ENCODE data around the gene PPP1R2. TPM values are rescaled to one million over a fixed set of nuclear protein-coding genes. Genes with fewer than 3 reads are reported as not detected.

PPP1R2 gene
- total RNA-seq, 1 experiment from 2014 or later = 46.1 TPM

- H3K9ac ChIP-seq (ENCODE audit: low read length) = no peak overlapping the region
- H3K27ac ChIP-seq (ENCODE audit: low read depth, low read length) = no peak overlapping the region
- intact Hi-C loops (cut with micrococcal nuclease) = no loop called here
- ChIA-PET CTCF (no interaction called here), RAD21 (ENCODE audit: low non-redundant PET in 1 of 2, low total read pairs in 2 of 2, uncharacterized antibody in 2 of 2, unreplicated experiment in 2 of 2) (no interaction called here), POLR2A (no interaction called here)
- ATAC-seq (no peak), DNase-seq (ENCODE audit: low read depth, low spot score) (no peak)
- H3K9me3 ChIP-seq (ENCODE audit: control insufficient read depth in 1 of 2, insufficient read depth in 1 of 2, low read depth in 1 of 2, low read length in 2 of 2) = no peaks in the 10 kb centered on the region; a peak in 1 of 4 replicates
- H3K4me2 ChIP-seq (ENCODE audit: low read length) = no peak overlapping the region
- peaks cover 4 to 16% of the 10 kb centered on the region in 2 experiments; a peak in 3 of 4 replicates for H3K4me1 ChIP-seq (ENCODE audit: control insufficient read depth in 1 of 2, insufficient read depth in 2 of 2, low read length in 2 of 2)
- no peaks in the 10 kb centered on the region for H3K79me2 ChIP-seq (ENCODE audit: insufficient read depth, low read length)
- no TSS peak for BruUV-seq (replicated peaks)
- no peak overlapping the region for H2AFZ ChIP-seq (ENCODE audit: low read depth, low read length, poor library complexity, severe bottlenecking)
- TF ChIP-seq ATF3 (IDR thresholded peaks at IDR 0.05) (no peak), CBX3 (IDR thresholded peaks at IDR 0.05; ENCODE audit: low read depth) (no peak), REST (IDR thresholded peaks at IDR 0.05; ENCODE audit: low read depth) (no peak)
- no peak overlapping the region for H3K4me3 ChIP-seq (replicated peaks in 1 of 2; ENCODE audit: low read depth in 1 of 2, low read length in 2 of 2)
- no peaks in the 10 kb centered on the region for H3K27me3 ChIP-seq (ENCODE audit: insufficient read depth, low read length)
- no peaks in the 10 kb centered on the region for H3K9me2 ChIP-seq (ENCODE audit: insufficient read depth)
- no peaks in the 10 kb centered on the region for H4K20me1 ChIP-seq (ENCODE audit: insufficient read depth)
- H3K36me3 ChIP-seq (ENCODE audit: control insufficient read depth in 1 of 2, insufficient read depth in 2 of 2, low read length in 2 of 2) = no peaks in the 10 kb centered on the region
These were observed 44.7 kb upstream of the PPP1R2 start for GRCh38 chr3:195587824-195588223.

GRCh38 chr3:195587406-195587805 is 44.3 kb upstream of the PPP1R2 start:
- CTCF ChIA-PET = no interaction called here
- no peaks in the 10 kb centered on the region for H3K36me3 ChIP-seq (ENCODE audit: control insufficient read depth in 1 of 2, insufficient read depth in 2 of 2, low read length in 2 of 2)
- TF ChIP-seq TCF7L2 (IDR thresholded peaks at IDR 0.05; ENCODE audit: borderline replicate concordance, extremely low read depth, insufficient read depth, insufficient read length) = no peak
- no peak for TF ChIP-seq POLR2AphosphoS5 (IDR thresholded peaks at IDR 0.05; ENCODE audit: low read depth, low read length)
- DNase-seq (ENCODE audit: low read depth, low spot score) = no peak
- no peak overlapping the region for H3K27ac ChIP-seq (ENCODE audit: low read depth, low read length)
- no TSS peak for BruUV-seq (replicated peaks)
- H3K4me3 ChIP-seq (replicated peaks in 1 of 2; ENCODE audit: low read depth in 1 of 2, low read length in 2 of 2) = no peak overlapping the region
- POLR2A ChIA-PET = no interaction called here
- no peaks in the 10 kb centered on the region for H3K9me2 ChIP-seq (ENCODE audit: insufficient read depth)
- no peak overlapping the region for H3K4me2 ChIP-seq (ENCODE audit: low read length)
- intact Hi-C loops (cut with micrococcal nuclease) = no loop called here
- H3K79me2 ChIP-seq (ENCODE audit: insufficient read depth, low read length) = no peaks in the 10 kb centered on the region
- H2AFZ ChIP-seq (ENCODE audit: low read depth, low read length, poor library complexity, severe bottlenecking) = no peak overlapping the region
- ATAC-seq = no peak
- RAD21 ChIA-PET (ENCODE audit: low non-redundant PET in 1 of 2, low total read pairs in 2 of 2, uncharacterized antibody in 2 of 2, unreplicated experiment in 2 of 2) = no interaction called here
- no peaks in the 10 kb centered on the region for H4K20me1 ChIP-seq (ENCODE audit: insufficient read depth)
- H3K9me3 ChIP-seq (ENCODE audit: control insufficient read depth in 1 of 2, insufficient read depth in 1 of 2, low read depth in 1 of 2, low read length in 2 of 2) = no peaks in the 10 kb centered on the region; a peak in 1 of 4 replicates
- H3K27me3 ChIP-seq (ENCODE audit: insufficient read depth, low read length) = no peaks in the 10 kb centered on the region
- peaks cover 4 to 19% of the 10 kb centered on the region in 2 experiments; a peak in 3 of 4 replicates for H3K4me1 ChIP-seq (ENCODE audit: control insufficient read depth in 1 of 2, insufficient read depth in 2 of 2, low read length in 2 of 2)
- H3K9ac ChIP-seq (ENCODE audit: low read length) = no peak overlapping the region

Measured in HCT116 (cell line).